Urinary bladder (tissue), 4 donors: ENCODE results near the gene ABCB1. TPM values are rescaled to one million over a fixed set of nuclear protein-coding genes. Genes with fewer than 3 reads are reported as not detected.
"Not testable (repeated sequence)": the region's sequence is repeated elsewhere in the genome, so short reads cannot be mapped to it uniquely, and the experiment has no call there.

ENCODE experiments used
- DNase-seq: peaks from one replicate; pipeline ENCODE4 v3.0.0-alpha.2; 2015; ENCODE audit errors: extremely low spot score
- H3K27ac ChIP-seq: one replicate; pipeline ENCODE4 v1.5.1; 2013; ENCODE audit warnings: low read depth, mild to moderate bottlenecking, moderate library complexity
- H3K36me3 ChIP-seq: one replicate; pipeline ENCODE4 v1.6.1; 2013; ENCODE audit warnings: mild to moderate bottlenecking, moderate library complexity; ENCODE audit not compliant: insufficient read depth
- H3K4me1 ChIP-seq: one replicate; pipeline ENCODE4 v1.6.1; 2013; ENCODE audit warnings: mild to moderate bottlenecking, moderate library complexity; ENCODE audit not compliant: insufficient read depth
- H3K4me3 ChIP-seq: one replicate; pipeline ENCODE4 v1.5.1; 2013; ENCODE audit warnings: low read depth, low read length
- WGBS: extraction: QIAGEN DNeasy Blood & Tissue Kit; methylation state at CpG from one replicate; pipeline ENCODE4 v1.1.7; 2013; 5-methylcytosine and 5-hydroxymethylcytosine counted together
- polyA plus RNA-seq: library from polyadenylated mRNA; stranded (reverse); fragments of 200-250 nt; gene quantifications from one replicate; pipeline ENCODE4 v1.2.3, GENCODE V29; 2013
- total RNA-seq: library from RNA; depleted of rRNA; stranded (reverse); fragments of >200 nt; gene quantifications from one replicate; pipeline ENCODE4 v1.2.3, GENCODE V29; 2014
- donor health status: healthy with polysubstance abuse.
- donor health status: healthy.

ABCB1 gene
- total and polyA plus RNA-seq, 2 donors = 2.4 to 4.3 TPM

DNA sequence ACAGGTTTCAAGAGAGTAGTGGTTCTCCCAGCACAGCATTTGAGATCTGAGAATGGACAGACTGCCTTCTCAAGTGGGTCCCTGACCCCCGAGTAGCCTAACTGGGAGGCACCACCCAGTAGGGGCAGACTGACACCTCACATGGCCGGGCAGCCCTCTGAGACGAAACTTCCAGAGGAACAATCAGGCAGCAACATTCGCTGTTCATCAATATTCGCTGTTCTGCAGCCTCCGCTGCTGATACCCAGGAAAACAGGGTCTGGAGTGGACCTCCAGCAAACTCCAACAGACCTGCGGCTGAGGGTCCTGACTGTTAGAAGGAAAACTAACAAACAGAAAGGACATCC lies 135.2 kb downstream of the ABCB1 start:
- 84% methylated on average over 7 of the region's 7 CpGs for WGBS
- H3K4me3 ChIP-seq, H3K36me3 ChIP-seq, H3K27ac ChIP-seq, DNase-seq, H3K4me1 ChIP-seq: not testable (repeated sequence)

DNA sequence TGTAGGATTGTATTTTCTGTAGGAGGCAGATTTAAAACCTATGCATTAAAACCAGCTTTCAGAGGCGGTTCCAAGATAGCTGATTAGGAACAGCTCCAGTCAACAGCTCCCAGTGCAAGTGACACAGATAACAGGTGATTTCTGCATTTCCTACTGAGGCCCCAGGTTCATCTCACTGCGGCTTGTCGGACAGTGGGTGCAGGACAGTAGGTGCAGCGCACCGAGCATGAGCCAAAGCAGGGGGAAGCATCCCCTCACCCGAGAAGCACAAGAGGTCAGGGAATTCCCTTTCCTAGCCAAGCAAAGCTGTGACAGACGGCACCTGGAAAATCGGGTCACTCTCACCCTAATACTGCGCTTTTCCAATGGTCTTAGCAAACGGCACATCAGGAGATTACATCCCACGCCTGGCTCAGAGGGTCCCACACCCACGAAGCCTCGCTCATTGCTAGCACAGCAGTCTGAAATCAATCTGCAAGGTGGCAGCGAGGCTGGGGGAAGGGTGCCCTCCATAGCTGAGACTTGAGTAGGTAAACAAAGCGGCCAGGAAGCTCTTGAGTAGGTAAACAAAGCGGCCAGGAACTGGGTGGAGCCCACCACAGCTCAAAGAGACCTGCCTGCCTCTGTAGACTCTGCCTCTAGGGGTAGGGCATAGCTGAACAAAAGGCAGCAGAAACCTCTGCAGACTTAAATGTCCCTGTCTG lies 135.7 kb downstream of the ABCB1 start:
- 67% methylated on average over 16 of the region's 16 CpGs for WGBS
- DNase-seq, H3K4me1 ChIP-seq, H3K36me3 ChIP-seq, H3K27ac ChIP-seq, H3K4me3 ChIP-seq: not testable (repeated sequence)

DNA sequence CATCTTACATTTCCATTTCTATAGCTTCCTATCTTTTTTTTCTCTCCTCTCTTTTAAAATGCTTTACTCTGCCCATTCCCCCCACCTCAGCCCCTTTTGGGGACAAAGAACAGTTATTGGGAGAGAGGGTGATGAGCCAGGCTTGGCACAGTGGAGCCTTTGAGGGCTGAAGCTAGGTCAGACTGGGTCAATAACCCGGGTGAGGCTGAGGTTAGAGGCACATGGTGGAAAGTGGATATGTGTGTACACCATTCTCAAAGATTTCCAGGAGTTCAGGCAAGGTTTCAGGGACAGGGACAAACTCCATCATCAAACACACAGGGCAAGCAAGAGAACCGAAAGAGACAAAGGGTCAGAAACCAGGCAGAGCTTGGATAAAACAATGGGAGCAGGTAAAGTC lies 136.7 kb downstream of the ABCB1 start:
- Histone ChIP-seq H3K4me1 (no peaks in the 10 kb centered on the region), H3K4me3 (no peak overlapping the region), H3K27ac (no peak overlapping the region), H3K36me3 (no peaks in the 10 kb centered on the region)
- no peak for DNase-seq
- 72% methylated on average over 2 of the region's 2 CpGs for WGBS

DNA sequence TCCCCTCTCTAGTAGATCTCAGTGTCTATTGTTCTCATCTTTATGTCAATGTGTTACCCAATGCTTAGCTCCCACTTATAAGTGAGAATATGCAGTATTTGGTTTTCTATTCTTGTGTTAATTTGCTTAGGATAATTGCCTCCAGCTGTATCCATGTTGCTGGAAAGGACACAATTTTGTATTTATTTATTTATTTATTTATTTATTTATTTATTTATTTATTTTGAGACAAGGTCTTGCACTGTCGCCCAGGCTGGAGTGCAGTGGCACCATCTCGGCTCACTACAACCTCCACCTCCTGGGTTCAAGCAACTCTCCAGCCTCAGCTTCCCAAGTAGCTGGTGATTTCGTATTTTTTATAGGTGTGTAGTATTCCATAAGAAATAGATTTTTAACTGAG lies 140.2 kb downstream of the ABCB1 start:
- not testable (repeated sequence) for H3K4me1 ChIP-seq, H3K36me3 ChIP-seq, H3K27ac ChIP-seq, DNase-seq, H3K4me3 ChIP-seq
- WGBS = 94% methylated on average over 3 of the region's 3 CpGs

DNA sequence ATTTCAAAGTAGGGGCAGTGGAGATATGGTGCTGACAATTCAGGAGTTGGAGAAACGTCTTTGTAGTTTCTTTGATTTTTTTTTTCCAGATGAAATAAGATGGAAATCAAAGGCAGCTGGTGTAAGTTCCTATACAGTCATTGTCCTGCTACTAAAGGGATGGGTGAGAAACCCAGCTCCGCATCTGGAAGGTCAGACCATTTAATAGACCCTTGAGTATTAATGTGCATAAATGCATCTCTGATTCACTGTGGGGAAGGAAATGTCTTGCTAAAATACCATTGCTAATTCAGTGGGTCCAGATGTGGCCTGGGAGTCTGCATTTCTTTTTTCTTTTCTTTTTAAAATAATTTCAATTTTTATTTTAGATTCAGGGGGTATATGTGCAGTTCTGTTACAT lies 140.7 kb downstream of the ABCB1 start:
- 84% methylated on average over 2 of the region's 2 CpGs for WGBS
- H3K4me1 ChIP-seq = no peaks in the 10 kb centered on the region
- H3K27ac ChIP-seq = no peak overlapping the region
- DNase-seq = no peak
- no peaks in the 10 kb centered on the region for H3K36me3 ChIP-seq
- H3K4me3 ChIP-seq = no peak overlapping the region

DNA sequence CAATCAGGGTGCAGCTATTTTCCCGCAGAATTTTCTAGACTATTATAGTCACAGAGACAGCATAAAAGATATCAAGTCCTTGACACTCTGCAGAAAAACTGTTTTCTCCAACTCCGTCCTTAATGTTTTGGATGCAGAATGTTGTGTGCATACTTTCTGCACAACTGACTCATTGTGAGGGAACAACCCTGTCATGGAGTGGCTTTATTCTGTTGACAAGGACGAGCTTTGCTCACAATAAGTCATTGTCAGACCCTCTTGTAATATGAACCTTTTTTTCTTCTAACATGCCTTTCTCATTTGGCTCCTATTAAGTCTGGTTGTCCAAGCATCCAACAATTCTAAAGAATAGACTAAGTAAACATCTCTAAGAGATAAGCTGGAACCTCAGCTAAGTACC lies 142.5 kb downstream of the ABCB1 start:
- WGBS = 74% methylated on average over 3 of the region's 3 CpGs
- H3K4me1 ChIP-seq = no peaks in the 10 kb centered on the region

DNA sequence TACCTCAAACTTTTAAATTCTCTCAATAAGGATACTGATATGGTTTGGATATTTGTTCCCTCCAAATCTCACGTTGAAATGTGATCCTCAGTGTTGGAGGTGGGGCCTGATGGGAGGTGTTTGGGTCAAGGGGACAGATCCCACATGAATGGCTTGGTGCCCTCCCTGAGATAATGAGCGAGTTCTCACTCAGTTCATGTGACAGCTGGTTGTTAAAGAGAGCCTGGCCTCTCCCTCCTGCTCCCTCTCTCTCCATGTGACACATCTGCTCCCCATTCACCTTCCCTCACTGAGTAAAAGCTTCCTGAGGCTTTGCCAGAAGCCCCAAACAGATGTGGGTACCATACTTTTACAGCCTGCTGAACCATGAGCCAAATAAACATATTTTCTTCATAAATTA lies 144.4 kb downstream of the ABCB1 start:
- no peak overlapping the region for H3K27ac ChIP-seq

More for the DNA sequence above, 142.5 kb downstream of the ABCB1 start:
- DNase-seq = no peak
- Histone ChIP-seq H3K36me3 (no peaks in the 10 kb centered on the region), H3K27ac (no peak overlapping the region), H3K4me3 (no peak overlapping the region)

More for the DNA sequence above, 144.4 kb downstream of the ABCB1 start:
- no peak for DNase-seq
- no peaks in the 10 kb centered on the region for H3K4me1 ChIP-seq
- 24% methylated on average over 2 of the region's 2 CpGs for WGBS
- H3K36me3 ChIP-seq = no peaks in the 10 kb centered on the region
- no peak overlapping the region for H3K4me3 ChIP-seq

Other genes starting within 250 kb of the ABCB1 start
- gene ABCB4, start 125.2 kb downstream of the ABCB1 start, total RNA-seq = 1.2 TPM
- 0.53 TPM for gene ABCB4, start 125.2 kb downstream of the ABCB1 start, polyA plus RNA-seq
- gene RUNDC3B, start 27.5 kb upstream of the ABCB1 start, total RNA-seq = 1.9 TPM
- 2.4 TPM for gene RUNDC3B, start 27.5 kb upstream of the ABCB1 start, polyA plus RNA-seq